HG03342 (cell line): ENCODE data around the gene D2HGDH.
"Not testable (repeated sequence)": the region's sequence is repeated elsewhere in the genome, so short reads cannot be mapped to it uniquely, and the experiment has no call there.

Experiments
- ATAC-seq: cut with Tn5 transposase; IDR thresholded peaks from one replicate; pipeline ENCODE4 v1.9.1; 2021; ENCODE audit warnings: mild to moderate bottlenecking, moderate library complexity; ENCODE audit not compliant: unreplicated experiment

The D2HGDH gene

DNA sequence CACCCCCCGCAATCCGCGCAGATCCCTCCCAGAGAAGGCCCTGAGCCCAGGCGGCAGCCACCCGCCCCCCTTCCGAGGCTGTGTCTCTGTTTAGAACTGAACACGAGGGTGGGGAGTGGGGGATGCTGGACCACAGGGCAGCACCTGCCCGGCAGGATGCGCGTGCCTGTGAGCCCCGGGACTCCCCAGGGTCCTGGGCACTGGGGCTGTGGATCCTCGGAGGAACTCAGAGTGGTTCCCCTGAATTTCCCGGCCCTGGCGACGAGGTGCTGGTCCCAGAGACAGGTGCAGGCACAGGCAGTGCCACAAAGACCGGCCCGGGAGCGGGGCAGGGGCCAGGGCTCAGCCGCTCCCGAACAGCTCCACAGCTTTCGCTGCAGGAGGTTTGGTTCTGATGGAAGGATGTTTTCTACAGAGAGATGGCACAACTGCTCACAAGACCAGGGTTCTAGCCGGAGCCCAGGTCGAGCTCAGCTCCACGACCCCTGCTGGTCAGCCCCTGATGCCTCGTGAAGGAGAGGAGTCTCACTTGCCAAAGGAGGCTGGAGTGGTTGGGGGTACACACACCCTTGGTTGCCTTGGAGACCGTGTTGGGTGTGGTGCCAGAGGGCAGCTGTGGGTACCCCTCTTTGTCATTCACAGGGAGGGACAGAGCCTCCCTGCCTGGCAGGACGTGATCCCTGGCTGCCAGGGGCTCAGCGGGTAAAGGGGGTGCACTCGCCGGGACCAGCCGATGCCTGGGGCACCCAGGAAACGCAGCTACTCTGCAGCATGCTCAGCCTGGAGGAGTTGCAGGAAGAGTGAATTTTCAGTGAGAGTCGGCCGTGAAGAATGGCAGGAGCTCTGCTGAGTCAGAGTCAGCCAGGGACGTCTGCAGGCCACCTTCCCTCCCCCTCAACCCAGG is 70.1 kb downstream of the D2HGDH start:
- no peak for ATAC-seq

DNA sequence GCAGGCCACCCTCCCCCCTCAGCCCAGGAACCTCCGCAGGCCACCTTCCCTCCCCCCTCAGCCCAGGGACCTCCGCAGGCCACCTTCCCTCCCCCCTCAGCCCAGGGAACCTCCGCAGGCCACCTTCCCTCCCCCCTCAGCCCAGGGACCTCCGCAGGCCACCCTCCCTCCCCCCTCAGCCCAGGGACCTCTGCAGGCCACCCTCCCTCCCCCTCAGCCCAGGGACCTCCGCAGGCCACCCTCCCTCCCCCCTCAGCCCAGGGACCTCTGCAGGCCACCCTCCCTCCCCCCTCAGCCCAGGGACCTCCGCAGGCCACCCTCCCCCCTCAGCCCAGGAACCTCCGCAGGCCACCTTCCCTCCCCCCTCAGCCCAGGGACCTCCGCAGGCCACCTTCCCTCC is 71.8 kb downstream of the D2HGDH start:
- not testable (repeated sequence) for ATAC-seq

GRCh38 chr2:241808051-241808720 is 73.8 kb downstream of the D2HGDH start:
- ATAC-seq, result no peak

DNA sequence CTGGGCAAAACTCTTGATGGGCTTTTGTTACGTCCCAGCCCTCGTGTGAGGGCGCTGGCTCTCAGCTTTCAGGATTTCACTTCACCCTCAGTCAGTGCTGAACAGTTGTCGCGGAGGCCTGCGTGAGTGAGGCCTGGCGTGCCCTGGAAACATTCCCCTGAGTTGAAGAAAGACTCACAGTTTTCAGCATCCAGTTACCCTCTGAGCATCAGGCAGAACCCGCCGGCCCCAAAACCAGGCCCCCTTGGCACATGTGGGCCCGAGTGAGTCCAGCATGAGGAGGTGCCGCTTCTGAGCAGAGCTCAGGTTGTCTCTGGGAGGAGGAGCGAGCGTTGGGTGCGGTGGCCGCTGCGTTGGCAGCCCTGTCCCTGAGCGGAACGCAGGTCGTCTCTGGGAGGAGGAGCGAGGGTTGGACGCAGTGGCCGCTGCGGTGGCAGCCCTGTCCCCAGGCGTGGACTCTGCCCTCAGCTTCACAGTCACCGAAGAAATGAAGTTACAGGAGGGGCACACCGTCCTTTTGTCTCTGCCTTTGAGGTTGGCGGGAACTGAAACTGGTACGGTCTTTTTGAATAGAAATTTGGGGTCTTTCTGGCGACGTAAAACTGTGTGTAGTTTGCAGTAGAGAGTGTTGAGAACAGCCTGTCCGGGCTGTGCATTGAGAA is 74.4 kb downstream of the D2HGDH start, which contains the start of gene NEU4:
NEU4 (plus strand) TSS at position 473 of the 662 bp plus-strand sequence. CDS start 5,292 bp downstream, outside the sequence.
- ATAC-seq, result no peak

GRCh38 chr2:241809383-241810306 is 75.2 kb downstream of the D2HGDH start:
- ATAC-seq, result no peak

DNA sequence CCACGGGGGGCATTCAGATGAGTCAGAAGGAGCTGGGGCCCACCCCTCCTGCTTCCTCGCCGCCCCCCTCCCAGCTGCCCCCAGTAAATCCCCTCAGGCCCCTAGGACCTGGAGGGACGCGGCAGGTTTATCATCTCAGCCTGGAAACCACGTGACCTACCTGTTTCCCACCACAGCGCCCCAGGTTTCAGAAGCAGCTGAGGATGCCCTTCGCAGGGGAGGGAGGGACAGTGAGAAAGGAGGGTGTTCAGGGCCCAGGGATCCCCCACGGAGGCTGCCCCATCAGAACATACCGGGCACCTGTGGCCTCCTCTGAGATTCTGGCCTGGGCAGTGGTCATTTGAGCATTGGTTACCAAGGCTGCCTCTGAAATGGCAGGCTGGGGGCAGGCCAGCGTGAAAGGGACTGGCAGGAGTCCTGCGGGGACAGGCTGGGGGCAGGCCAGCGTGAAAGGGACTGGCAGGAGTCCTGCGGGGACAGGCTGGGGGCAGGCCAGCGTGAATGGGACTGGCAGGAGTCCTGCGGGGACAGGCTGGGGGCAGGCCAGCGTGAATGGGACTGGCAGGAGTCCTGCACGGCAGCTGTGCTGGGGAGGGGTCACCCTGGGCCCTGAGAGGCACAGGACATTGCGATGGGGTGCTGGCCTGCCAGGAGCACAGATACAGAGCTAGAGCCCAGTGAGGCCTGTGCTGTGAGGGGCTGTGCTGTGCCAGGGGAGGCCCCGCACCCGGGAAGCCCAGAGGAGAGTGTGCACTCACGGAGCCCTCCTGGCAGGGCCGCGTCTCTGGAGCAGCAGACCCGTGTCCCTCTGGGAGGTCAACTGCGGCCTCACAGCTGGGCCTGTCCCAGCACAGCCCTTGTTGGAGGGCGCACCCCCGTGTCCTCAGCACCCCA is 76.1 kb downstream of the D2HGDH start:
- no peak for ATAC-seq

DNA sequence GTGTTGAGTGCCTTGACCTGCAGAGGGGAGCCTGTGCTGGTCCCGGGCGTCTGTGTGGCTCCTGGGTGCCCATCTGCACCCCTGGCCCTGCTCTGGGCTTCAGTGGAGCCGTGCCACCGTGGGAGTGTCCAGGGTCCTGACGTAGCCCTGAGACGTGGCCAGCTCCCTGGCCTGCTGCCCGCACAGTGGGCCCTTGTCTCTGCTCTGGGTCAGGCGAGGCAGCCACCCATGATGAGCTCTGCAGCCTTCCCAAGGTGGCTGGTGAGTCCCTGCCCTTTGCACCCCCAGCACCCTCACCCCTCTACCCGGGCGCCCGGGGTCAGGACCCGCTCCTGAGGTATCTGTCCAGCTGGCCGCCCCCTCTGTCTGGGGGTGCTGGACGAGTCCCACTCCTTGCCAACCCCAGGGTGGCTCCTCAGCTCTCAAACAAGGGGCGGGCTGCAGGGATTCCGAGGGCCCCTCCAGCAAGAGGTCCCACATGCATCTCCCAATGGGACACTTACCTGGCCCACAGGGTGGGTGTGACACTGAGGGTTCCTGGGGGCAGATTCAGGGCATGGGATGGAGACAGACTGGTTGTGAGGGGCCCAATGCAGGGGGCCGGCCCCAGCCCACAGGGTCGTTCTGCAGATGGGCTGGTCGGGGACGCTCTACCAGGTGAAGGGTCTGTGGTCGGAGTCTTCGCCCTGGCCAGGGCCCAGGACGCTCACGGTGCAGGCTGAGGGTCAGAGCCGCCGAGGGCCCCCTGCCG is 76.9 kb downstream of the D2HGDH start:
- ATAC-seq, result no peak

DNA sequence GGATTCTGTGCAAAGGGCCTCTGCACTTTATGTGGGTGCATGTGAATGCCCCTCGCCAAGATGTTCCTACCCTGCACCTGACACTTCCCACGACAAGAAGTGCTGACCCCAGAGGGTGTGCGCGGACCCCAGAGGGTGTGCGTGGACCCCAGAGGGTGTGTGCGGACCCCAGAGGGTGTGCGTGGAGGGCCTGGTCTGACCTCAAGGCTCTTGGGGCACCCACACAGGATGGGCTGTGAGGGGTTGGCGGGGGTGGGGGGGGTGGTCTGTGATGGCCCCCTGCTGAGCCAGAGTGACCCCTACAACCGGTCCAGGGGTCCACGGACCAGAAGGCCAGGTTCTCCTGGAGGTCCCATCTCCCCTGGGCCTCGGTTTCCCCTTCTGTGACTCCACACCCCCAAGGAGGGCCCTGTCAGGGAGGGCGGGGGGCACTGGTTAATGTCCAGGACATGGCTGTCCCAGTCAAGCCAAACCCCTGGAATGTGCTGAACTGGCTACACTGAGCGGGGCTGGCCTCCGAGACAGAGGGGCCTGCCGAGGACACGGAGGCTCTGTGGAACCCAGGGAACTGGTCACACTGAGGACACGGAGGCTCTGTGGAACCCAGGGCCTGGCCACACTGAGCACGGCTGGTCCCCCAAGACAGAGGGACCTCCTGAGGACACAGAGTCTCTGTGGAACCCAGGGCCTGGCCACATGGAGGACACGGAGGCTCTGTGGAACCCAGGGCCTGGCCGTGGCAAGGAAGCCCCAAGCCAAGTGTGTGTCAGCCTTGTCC is 77.7 kb downstream of the D2HGDH start:
- ATAC-seq, result no peak

- no peak for ATAC-seq
These were observed 78.6 kb downstream of the D2HGDH start for GRCh38 chr2:241812730-241813643.

DNA sequence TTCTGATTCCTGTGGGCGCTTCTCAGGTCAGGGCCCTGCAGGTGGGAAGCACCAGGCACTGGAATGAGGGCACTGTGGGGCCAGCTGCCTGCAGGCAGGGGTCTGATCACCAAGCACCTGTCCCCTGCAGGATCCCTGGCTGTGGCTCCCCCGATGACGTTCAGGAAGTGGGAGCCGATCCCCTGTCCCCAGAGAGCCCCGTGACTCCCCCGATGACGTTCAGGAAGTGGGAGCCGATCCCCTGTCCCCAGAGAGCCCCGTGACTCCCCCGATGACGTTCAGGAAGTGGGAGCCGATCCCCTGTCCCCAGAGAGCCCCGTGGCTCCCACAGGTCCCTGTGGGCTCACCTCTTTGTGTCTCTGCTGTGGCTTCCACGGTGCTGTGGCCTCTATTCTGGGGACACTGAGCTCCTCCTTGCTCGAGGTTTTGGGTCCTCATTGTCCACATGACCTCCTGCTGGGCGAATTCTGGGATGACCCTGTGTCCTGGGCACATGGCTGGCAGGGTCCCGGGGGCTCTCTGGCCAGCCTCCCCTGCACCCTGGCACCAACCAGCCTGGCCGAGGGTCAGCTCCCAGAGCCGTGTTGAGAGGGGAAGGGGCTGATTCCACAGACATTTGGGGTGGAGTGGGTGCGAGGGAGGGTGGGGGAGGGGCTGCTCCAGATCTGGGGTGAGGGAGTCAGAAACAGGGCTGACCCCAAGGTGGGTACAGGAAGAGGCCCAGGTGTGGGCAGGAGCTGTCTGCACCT is 79.4 kb downstream of the D2HGDH start:
- peak; percentile 42 for ATAC-seq

DNA sequence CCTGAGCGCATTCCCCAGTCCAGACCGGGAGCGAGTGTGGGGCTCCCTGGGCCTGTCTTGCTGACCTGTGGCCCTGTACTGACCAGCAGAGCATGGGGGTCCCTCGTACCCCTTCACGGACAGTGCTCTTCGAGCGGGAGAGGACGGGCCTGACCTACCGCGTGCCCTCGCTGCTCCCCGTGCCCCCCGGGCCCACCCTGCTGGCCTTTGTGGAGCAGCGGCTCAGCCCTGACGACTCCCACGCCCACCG is 79.9 kb downstream of the D2HGDH start:
- ATAC-seq, result no peak

DNA sequence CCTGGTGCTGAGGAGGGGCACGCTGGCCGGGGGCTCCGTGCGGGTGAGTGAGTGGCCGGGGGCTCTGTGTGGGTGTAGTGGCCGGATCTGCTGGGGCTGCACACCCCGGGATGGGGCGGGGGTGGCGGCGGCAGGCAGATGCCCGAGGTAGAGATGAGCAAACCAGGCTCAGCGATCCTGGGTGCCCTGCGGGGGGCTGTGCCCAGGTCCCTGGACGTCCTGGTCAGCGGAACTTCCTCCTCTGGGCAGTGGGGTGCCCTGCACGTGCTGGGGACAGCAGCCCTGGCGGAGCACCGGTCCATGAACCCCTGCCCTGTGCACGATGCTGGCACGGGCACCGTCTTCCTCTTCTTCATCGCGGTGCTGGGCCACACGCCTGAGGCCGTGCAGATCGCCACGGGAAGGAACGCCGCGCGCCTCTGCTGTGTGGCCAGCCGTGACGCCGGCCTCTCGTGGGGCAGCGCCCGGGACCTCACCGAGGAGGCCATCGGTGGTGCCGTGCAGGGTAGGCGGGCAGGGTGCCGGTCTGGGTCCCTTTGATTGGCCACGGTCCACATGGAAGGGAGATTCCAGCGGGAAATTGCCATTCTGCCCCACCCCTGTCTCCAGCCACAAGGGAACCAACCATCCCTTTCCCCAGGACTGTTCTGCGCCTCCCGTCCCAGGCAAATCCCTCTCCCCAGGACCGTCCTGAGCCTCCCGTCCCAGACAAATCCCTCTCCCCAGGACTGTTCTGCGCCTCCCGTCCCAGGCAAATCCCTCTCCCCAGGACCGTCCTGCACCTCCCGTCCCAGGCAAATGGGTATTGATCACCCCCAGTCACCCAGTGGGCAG is 80.4 kb downstream of the D2HGDH start:
- no peak for ATAC-seq

GRCh38 chr2:241815477-241816430 is 81.3 kb downstream of the D2HGDH start:
- ATAC-seq, result no peak

GRCh38 chr2:241816431-241817121 is 82.1 kb downstream of the D2HGDH start:
- ATAC-seq, result no peak
